Measurements from ENCODE around the gene HIC2.
"Not testable (repeated sequence)": the region's sequence is repeated elsewhere in the genome, so short reads cannot be mapped to it uniquely, and the experiment has no call there.

Gene HIC2

GRCh38 chr22:21417227-21417746 lies at the start of gene HIC2:
HIC2 (plus strand) TSS chr22:21417371; CDS start chr22:21442832, 25,461 bp downstream.
- not testable (repeated sequence) for H3K36me3 ChIP-seq (replicated peaks; ENCODE audit: insufficient read depth, low read length); H3K4me1 ChIP-seq (ENCODE audit: low read length); H3K27me3 ChIP-seq (replicated peaks; ENCODE audit: insufficient read depth, low read length); H3K9ac ChIP-seq (ENCODE audit: low read length); H3K4me2 ChIP-seq (ENCODE audit: low read depth, low read length); DNase-seq; H4K20me1 ChIP-seq (ENCODE audit: insufficient read depth, low read length); H3K9me2 ChIP-seq (replicated peaks; ENCODE audit: insufficient read depth, low read length); H2AFZ ChIP-seq (ENCODE audit: low read length); H3K79me2 ChIP-seq (ENCODE audit: low read length); H3F3A ChIP-seq (ENCODE audit: insufficient read depth, low read length); H3K27ac ChIP-seq (ENCODE audit: low read length); H3K9me3 ChIP-seq (replicated peaks; ENCODE audit: insufficient read depth, low read length)
- H3K4me3 ChIP-seq (ENCODE audit: low read length): peak within 1 kb of the TSS; percentile 42; the same call in 1 of the 2 replicates

GRCh38 chr22:21368603-21369310 lies 48.4 kb upstream of the HIC2 start:
- not testable (repeated sequence) for DNase-seq; H3K27ac ChIP-seq (ENCODE audit: low read length); H3K4me3 ChIP-seq (ENCODE audit: low read length); H3K4me2 ChIP-seq (ENCODE audit: low read depth, low read length); H3K9me3 ChIP-seq (replicated peaks; ENCODE audit: insufficient read depth, low read length); H3K79me2 ChIP-seq (ENCODE audit: low read length); H3K9me2 ChIP-seq (replicated peaks; ENCODE audit: insufficient read depth, low read length); H3K36me3 ChIP-seq (replicated peaks; ENCODE audit: insufficient read depth, low read length); H2AFZ ChIP-seq (ENCODE audit: low read length); H3F3A ChIP-seq (ENCODE audit: insufficient read depth, low read length); H4K20me1 ChIP-seq (ENCODE audit: insufficient read depth, low read length); H3K9ac ChIP-seq (ENCODE audit: low read length); H3K4me1 ChIP-seq (ENCODE audit: low read length); H3K27me3 ChIP-seq (replicated peaks; ENCODE audit: insufficient read depth, low read length)

GRCh38 chr22:21375880-21376279 lies 41.3 kb upstream of the HIC2 start:
- not testable (repeated sequence) for H3K9me2 ChIP-seq (replicated peaks; ENCODE audit: insufficient read depth, low read length); H4K20me1 ChIP-seq (ENCODE audit: insufficient read depth, low read length); H3K9ac ChIP-seq (ENCODE audit: low read length); H3K4me1 ChIP-seq (ENCODE audit: low read length); H2AFZ ChIP-seq (ENCODE audit: low read length); H3K4me3 ChIP-seq (ENCODE audit: low read length); H3K79me2 ChIP-seq (ENCODE audit: low read length); H3K36me3 ChIP-seq (replicated peaks; ENCODE audit: insufficient read depth, low read length); H3K27ac ChIP-seq (ENCODE audit: low read length); H3K27me3 ChIP-seq (replicated peaks; ENCODE audit: insufficient read depth, low read length); DNase-seq; H3F3A ChIP-seq (ENCODE audit: insufficient read depth, low read length); H3K9me3 ChIP-seq (replicated peaks; ENCODE audit: insufficient read depth, low read length); H3K4me2 ChIP-seq (ENCODE audit: low read depth, low read length)

GRCh38 chr22:21383701-21384467 lies 33.3 kb upstream of the HIC2 start, which contains the start of gene RIMBP3B:
RIMBP3B (plus strand) TSS chr22:21383751; CDS start chr22:21383859, 108 bp downstream.
- H3K79me2 ChIP-seq (ENCODE audit: low read length); H3F3A ChIP-seq (ENCODE audit: insufficient read depth, low read length); H3K9me3 ChIP-seq (replicated peaks; ENCODE audit: insufficient read depth, low read length); H3K27me3 ChIP-seq (replicated peaks; ENCODE audit: insufficient read depth, low read length); H4K20me1 ChIP-seq (ENCODE audit: insufficient read depth, low read length); H2AFZ ChIP-seq (ENCODE audit: low read length); H3K4me1 ChIP-seq (ENCODE audit: low read length); DNase-seq; H3K4me3 ChIP-seq (ENCODE audit: low read length); H3K27ac ChIP-seq (ENCODE audit: low read length); H3K36me3 ChIP-seq (replicated peaks; ENCODE audit: insufficient read depth, low read length); H3K9ac ChIP-seq (ENCODE audit: low read length); H3K9me2 ChIP-seq (replicated peaks; ENCODE audit: insufficient read depth, low read length); H3K4me2 ChIP-seq (ENCODE audit: low read depth, low read length): not testable (repeated sequence)

GRCh38 chr22:21384468-21385357 lies 32.5 kb upstream of the HIC2 start:
- not testable (repeated sequence) for H2AFZ ChIP-seq (ENCODE audit: low read length); H3K27ac ChIP-seq (ENCODE audit: low read length); H3K4me1 ChIP-seq (ENCODE audit: low read length); DNase-seq; H3K79me2 ChIP-seq (ENCODE audit: low read length); H3K9ac ChIP-seq (ENCODE audit: low read length); H4K20me1 ChIP-seq (ENCODE audit: insufficient read depth, low read length); H3K4me2 ChIP-seq (ENCODE audit: low read depth, low read length); H3F3A ChIP-seq (ENCODE audit: insufficient read depth, low read length); H3K4me3 ChIP-seq (ENCODE audit: low read length); H3K27me3 ChIP-seq (replicated peaks; ENCODE audit: insufficient read depth, low read length); H3K36me3 ChIP-seq (replicated peaks; ENCODE audit: insufficient read depth, low read length); H3K9me2 ChIP-seq (replicated peaks; ENCODE audit: insufficient read depth, low read length); H3K9me3 ChIP-seq (replicated peaks; ENCODE audit: insufficient read depth, low read length)

- H4K20me1 ChIP-seq (ENCODE audit: insufficient read depth, low read length): not testable (repeated sequence)
Observed at GRCh38 chr22:21389480-21389879, 27.7 kb upstream of the HIC2 start.

GRCh38 chr22:21390013-21390412 lies 27.2 kb upstream of the HIC2 start:
- not testable (repeated sequence) for H3K27ac ChIP-seq (ENCODE audit: low read length); H3K79me2 ChIP-seq (ENCODE audit: low read length); H3K9me2 ChIP-seq (replicated peaks; ENCODE audit: insufficient read depth, low read length); H3K36me3 ChIP-seq (replicated peaks; ENCODE audit: insufficient read depth, low read length); DNase-seq; H4K20me1 ChIP-seq (ENCODE audit: insufficient read depth, low read length); H3K9me3 ChIP-seq (replicated peaks; ENCODE audit: insufficient read depth, low read length); H3K27me3 ChIP-seq (replicated peaks; ENCODE audit: insufficient read depth, low read length); H3F3A ChIP-seq (ENCODE audit: insufficient read depth, low read length); H3K4me2 ChIP-seq (ENCODE audit: low read depth, low read length); H3K4me3 ChIP-seq (ENCODE audit: low read length); H3K4me1 ChIP-seq (ENCODE audit: low read length); H2AFZ ChIP-seq (ENCODE audit: low read length); H3K9ac ChIP-seq (ENCODE audit: low read length)

More at GRCh38 chr22:21389480-21389879, 27.7 kb upstream of the HIC2 start:
- H3K36me3 ChIP-seq (replicated peaks; ENCODE audit: insufficient read depth, low read length); H3K4me1 ChIP-seq (ENCODE audit: low read length); H3K27ac ChIP-seq (ENCODE audit: low read length); H3K4me3 ChIP-seq (ENCODE audit: low read length); H3F3A ChIP-seq (ENCODE audit: insufficient read depth, low read length); DNase-seq; H3K9ac ChIP-seq (ENCODE audit: low read length); H3K27me3 ChIP-seq (replicated peaks; ENCODE audit: insufficient read depth, low read length); H2AFZ ChIP-seq (ENCODE audit: low read length); H3K79me2 ChIP-seq (ENCODE audit: low read length); H3K4me2 ChIP-seq (ENCODE audit: low read depth, low read length); H3K9me2 ChIP-seq (replicated peaks; ENCODE audit: insufficient read depth, low read length); H3K9me3 ChIP-seq (replicated peaks; ENCODE audit: insufficient read depth, low read length): not testable (repeated sequence)

All from MM.1S (cell line).